PFSK-1 (cell line): ENCODE data around the gene IGF2BP2.

Experiments used
- FOXP2 ChIP-seq: optimal IDR thresholded peaks from 2 replicates; pipeline ENCODE3; 2011; ENCODE audit warnings: borderline replicate concordance, control low read depth, inconsistent platforms; ENCODE audit not compliant: insufficient read depth; ENCODE audit errors: extremely low read length, extremely low read depth
- POLR2AphosphoS5 ChIP-seq: IDR thresholded peaks from 2 replicates; pipeline ENCODE4 v1.6.1; 2012; ENCODE audit warnings: low read depth, mild to moderate bottlenecking, control low read depth, low read length, moderate library complexity
- REST ChIP-seq, 2 experiments: IDR thresholded peaks; 2 replicates each; pipeline versions ENCODE4 v1.6.1 to v1.8.0; 2011 to 2012; ENCODE audit warnings: low read depth in 2 of 2, low read length in 2 of 2, control low read depth in 1 of 2, inconsistent platforms in 1 of 2, mild to moderate bottlenecking in 1 of 2, moderate library complexity in 1 of 2; ENCODE audit not compliant: insufficient read depth in 1 of 2
- SIN3A ChIP-seq: IDR thresholded peaks from 2 replicates; pipeline ENCODE4 v1.6.1; 2012; ENCODE audit warnings: mild to moderate bottlenecking, low read length, moderate library complexity, borderline replicate concordance; ENCODE audit not compliant: insufficient read depth
- TAF1 ChIP-seq: IDR thresholded peaks from 2 replicates; pipeline ENCODE4 v1.6.1; 2012; ENCODE audit warnings: low read length, control low read depth, borderline replicate concordance; ENCODE audit not compliant: insufficient read depth

IGF2BP2 gene

GRCh38 chr3:185741586-185741985, 83.3 kb downstream of the IGF2BP2 start:
- no peak for TF ChIP-seq TAF1
- no peak for TF ChIP-seq FOXP2
- TF ChIP-seq SIN3A = no peak
- no peak for TF ChIP-seq REST (IDR thresholded peaks at IDR 0.05; ENCODE audit: insufficient read depth in 1 of 2, low read depth in 2 of 2, low read length in 2 of 2)
- no peak for TF ChIP-seq POLR2AphosphoS5

- no peak for TF ChIP-seq FOXP2
- no peak for TF ChIP-seq SIN3A
- TF ChIP-seq REST (IDR thresholded peaks at IDR 0.05; ENCODE audit: insufficient read depth in 1 of 2, low read depth in 2 of 2, low read length in 2 of 2) = no peak
- no peak for TF ChIP-seq TAF1
- TF ChIP-seq POLR2AphosphoS5 = no peak
Observed at GRCh38 chr3:185740133-185740532, 84.7 kb downstream of the IGF2BP2 start.

- TF ChIP-seq SIN3A (no peak), TAF1 (no peak), REST (IDR thresholded peaks at IDR 0.05; ENCODE audit: insufficient read depth in 1 of 2, low read depth in 2 of 2, low read length in 2 of 2) (no peak), FOXP2 (no peak), POLR2AphosphoS5 (no peak)
Observed at GRCh38 chr3:185739264-185739701, 85.6 kb downstream of the IGF2BP2 start.

- TF ChIP-seq POLR2AphosphoS5 = no peak
- TF ChIP-seq TAF1 = no peak
- no peak for TF ChIP-seq REST (IDR thresholded peaks at IDR 0.05; ENCODE audit: insufficient read depth in 1 of 2, low read depth in 2 of 2, low read length in 2 of 2)
- TF ChIP-seq SIN3A = no peak
- no peak for TF ChIP-seq FOXP2
Observed at GRCh38 chr3:185737740-185738680, 86.8 kb downstream of the IGF2BP2 start.
